ENCODE measurements around the gene LOXL4.

LOXL4 gene

DNA sequence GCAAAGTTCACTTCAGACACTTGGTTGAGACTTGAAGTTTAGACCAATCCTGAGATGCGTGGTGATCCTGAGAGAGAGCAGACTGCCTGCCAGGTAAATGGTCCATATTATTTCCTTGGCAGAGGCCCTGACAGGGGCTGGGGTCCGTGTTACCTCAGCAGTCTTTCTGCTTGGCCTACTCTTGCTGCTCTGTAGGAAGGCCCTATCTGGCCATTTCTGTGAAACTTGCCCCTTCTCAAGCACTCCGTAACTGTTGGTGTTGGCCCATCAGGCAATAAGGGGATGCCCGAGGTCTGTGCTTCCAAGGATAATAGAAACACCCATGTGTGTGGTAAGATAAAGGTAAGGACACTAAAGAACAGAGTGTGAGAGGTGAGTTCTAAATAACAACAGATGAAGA, 20.0 kb downstream of the LOXL4 start:
- Histone ChIP-seq H3K27ac (ENCODE audit: low read depth in 2 of 2, low read length in 2 of 2) (no peak overlapping the region), H3K36me3 (ENCODE audit: control insufficient read depth in 2 of 2, insufficient read depth in 2 of 2, low read length in 2 of 2) (peaks cover 49 to 59% of the 10 kb centered on the region in 2 donors), H3K9me3 (ENCODE audit: control insufficient read depth in 2 of 2, low read length in 2 of 2) (no peaks in the 10 kb centered on the region), H3K27me3 (ENCODE audit: control insufficient read depth in 2 of 2, insufficient read depth in 2 of 2, low read length in 2 of 2) (no peaks in the 10 kb centered on the region), H3K9ac (ENCODE audit: low read depth in 1 of 2, low read length in 2 of 2) (no peak overlapping the region), H3K4me1 (ENCODE audit: control insufficient read depth in 2 of 2, insufficient read depth in 2 of 2, low read length in 2 of 2) (no peaks in the 10 kb centered on the region), H3K4me3 (ENCODE audit: low read length in 2 of 2) (no peak overlapping the region)

DNA sequence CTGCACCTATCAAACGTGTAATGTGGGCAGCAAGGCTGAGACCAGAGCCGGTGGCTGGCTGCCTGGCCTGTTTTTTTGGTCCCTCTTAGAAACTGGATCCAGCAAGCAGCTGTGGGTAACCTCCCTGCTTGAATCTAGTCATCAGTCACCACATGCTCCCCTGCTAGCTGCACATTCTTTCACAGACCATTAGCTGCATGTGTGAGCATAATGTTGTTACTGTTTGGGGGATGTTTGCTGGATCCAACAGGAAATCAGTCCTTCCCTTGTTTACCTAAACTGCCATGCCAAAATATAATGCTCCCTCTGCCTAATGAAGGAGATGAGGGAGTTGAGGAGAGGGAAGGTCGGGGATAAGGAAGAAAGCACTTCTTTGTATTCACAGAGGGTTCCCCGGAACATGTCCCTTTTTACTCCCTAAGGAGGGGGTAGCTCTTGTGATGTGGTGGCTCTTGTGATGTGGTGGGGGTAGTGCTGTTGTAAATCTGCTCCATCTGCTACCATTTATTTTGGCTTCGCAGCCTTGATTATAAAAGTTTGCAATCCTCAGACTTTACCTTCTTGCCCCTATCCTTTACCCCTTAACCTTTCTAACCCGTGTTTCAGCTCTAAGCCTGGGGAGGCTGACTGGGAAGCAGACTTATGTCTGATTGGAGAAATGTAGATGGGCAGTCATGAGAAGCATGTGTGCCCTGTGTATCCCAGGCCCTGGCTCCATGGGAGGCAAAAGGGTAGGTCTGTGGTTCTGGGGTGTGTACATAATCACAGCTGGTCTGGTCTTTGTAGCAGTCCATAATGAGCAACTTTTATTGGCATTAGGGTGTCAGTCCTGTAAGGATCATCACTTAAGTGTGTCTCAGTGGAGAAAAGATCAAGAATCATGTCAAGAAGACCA, 20.8 kb downstream of the LOXL4 start:
- no peak overlapping the region for H3K4me3 ChIP-seq (ENCODE audit: low read length in 2 of 2)
- no peaks in the 10 kb centered on the region for H3K27me3 ChIP-seq (ENCODE audit: control insufficient read depth in 2 of 2, insufficient read depth in 2 of 2, low read length in 2 of 2)
- H3K4me1 ChIP-seq (ENCODE audit: control insufficient read depth in 2 of 2, insufficient read depth in 2 of 2, low read length in 2 of 2) = no peaks in the 10 kb centered on the region
- no peak overlapping the region for H3K9ac ChIP-seq (ENCODE audit: low read depth in 1 of 2, low read length in 2 of 2)
- H3K27ac ChIP-seq (ENCODE audit: low read depth in 2 of 2, low read length in 2 of 2) = no peak overlapping the region
- H3K36me3 ChIP-seq (ENCODE audit: control insufficient read depth in 2 of 2, insufficient read depth in 2 of 2, low read length in 2 of 2) = peaks cover 49 to 61% of the 10 kb centered on the region in 2 donors
- no peaks in the 10 kb centered on the region for H3K9me3 ChIP-seq (ENCODE audit: control insufficient read depth in 2 of 2, low read length in 2 of 2)

DNA sequence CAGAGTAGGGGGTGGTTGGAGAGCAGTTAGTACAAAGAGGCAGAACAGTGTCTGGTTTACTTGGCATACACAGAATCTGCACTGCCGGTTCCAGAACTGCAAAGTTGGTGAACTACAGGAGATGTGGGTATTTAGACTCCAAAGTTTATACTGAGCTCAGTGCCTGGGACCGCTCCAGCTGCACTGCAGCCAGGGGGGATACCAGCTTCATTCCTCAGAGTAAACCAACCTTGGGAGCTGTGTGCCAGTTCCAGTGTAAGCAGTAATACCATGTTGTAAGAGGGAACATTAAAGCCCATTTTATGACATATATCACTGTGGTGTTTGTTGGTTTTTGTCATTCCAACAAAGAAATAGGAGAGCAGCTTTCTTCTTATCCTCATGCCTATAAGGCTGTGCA, 23.4 kb downstream of the LOXL4 start:
- no peaks in the 10 kb centered on the region for H3K27me3 ChIP-seq (ENCODE audit: control insufficient read depth in 2 of 2, insufficient read depth in 2 of 2, low read length in 2 of 2)
- no peak overlapping the region for H3K27ac ChIP-seq (ENCODE audit: low read depth in 2 of 2, low read length in 2 of 2)
- peaks cover 41 to 57% of the 10 kb centered on the region in 2 donors for H3K36me3 ChIP-seq (ENCODE audit: control insufficient read depth in 2 of 2, insufficient read depth in 2 of 2, low read length in 2 of 2)

DNA sequence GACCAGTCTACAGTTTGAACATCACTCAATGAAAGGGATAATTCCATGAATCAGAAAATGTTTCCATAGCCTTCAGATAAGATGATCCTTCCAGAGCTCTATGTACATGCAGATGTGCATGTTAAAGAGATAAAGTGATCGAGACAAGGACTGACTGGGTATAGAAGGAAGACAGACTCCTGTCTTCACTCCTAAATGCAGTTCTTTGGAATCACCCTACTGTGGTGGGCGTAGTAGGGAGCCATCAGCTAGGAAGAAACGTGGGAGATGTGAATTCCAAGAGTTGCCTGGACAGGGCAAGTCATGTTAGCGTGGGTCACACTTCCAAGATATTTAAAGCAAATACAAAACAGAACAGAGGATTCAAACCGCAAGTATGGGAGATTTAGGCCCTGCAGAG, 23.9 kb downstream of the LOXL4 start:
- no peak overlapping the region for H3K27ac ChIP-seq (ENCODE audit: low read depth in 2 of 2, low read length in 2 of 2)
- H3K4me1 ChIP-seq (ENCODE audit: control insufficient read depth in 2 of 2, insufficient read depth in 2 of 2, low read length in 2 of 2) = no peaks in the 10 kb centered on the region
- peaks cover 41 to 53% of the 10 kb centered on the region in 2 donors for H3K36me3 ChIP-seq (ENCODE audit: control insufficient read depth in 2 of 2, insufficient read depth in 2 of 2, low read length in 2 of 2)

More for the DNA sequence above, 23.4 kb downstream of the LOXL4 start:
- Histone ChIP-seq H3K9ac (ENCODE audit: low read depth in 1 of 2, low read length in 2 of 2) (no peak overlapping the region), H3K4me1 (ENCODE audit: control insufficient read depth in 2 of 2, insufficient read depth in 2 of 2, low read length in 2 of 2) (no peaks in the 10 kb centered on the region), H3K9me3 (ENCODE audit: control insufficient read depth in 2 of 2, low read length in 2 of 2) (no peaks in the 10 kb centered on the region), H3K4me3 (ENCODE audit: low read length in 2 of 2) (no peak overlapping the region)

DNA sequence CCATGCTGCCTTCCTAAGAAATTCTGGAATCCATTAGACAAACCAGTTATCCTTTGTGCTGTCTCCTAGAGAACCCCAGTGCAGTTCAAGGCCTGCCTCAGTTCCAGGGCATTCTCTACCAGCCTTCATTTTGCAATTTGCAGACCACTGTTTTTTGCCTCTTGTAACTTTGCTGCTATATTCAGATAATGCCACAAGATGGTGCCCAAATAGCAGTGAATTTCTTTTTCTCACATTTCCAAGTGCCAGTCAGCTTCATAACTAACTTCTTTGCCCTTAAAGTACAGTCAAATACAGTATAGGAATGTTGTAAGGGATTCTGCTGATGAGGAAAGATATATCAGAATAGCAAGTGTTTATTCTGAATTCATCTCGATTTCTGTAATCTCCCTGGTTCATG, 25.2 kb downstream of the LOXL4 start:
- Histone ChIP-seq H3K27ac (ENCODE audit: low read depth in 2 of 2, low read length in 2 of 2) (no peak overlapping the region), H3K4me3 (ENCODE audit: low read length in 2 of 2) (no peak overlapping the region), H3K9me3 (ENCODE audit: control insufficient read depth in 2 of 2, low read length in 2 of 2) (no peaks in the 10 kb centered on the region), H3K36me3 (ENCODE audit: control insufficient read depth in 2 of 2, insufficient read depth in 2 of 2, low read length in 2 of 2) (peaks cover 34 to 43% of the 10 kb centered on the region in 2 donors), H3K4me1 (ENCODE audit: control insufficient read depth in 2 of 2, insufficient read depth in 2 of 2, low read length in 2 of 2) (no peaks in the 10 kb centered on the region), H3K9ac (ENCODE audit: low read depth in 1 of 2, low read length in 2 of 2) (no peak overlapping the region), H3K27me3 (ENCODE audit: control insufficient read depth in 2 of 2, insufficient read depth in 2 of 2, low read length in 2 of 2) (no peaks in the 10 kb centered on the region)

More for the DNA sequence above, 23.9 kb downstream of the LOXL4 start:
- Histone ChIP-seq H3K9me3 (ENCODE audit: control insufficient read depth in 2 of 2, low read length in 2 of 2) (no peaks in the 10 kb centered on the region), H3K27me3 (ENCODE audit: control insufficient read depth in 2 of 2, insufficient read depth in 2 of 2, low read length in 2 of 2) (no peaks in the 10 kb centered on the region), H3K4me3 (ENCODE audit: low read length in 2 of 2) (no peak overlapping the region), H3K9ac (ENCODE audit: low read depth in 1 of 2, low read length in 2 of 2) (no peak overlapping the region)

DNA sequence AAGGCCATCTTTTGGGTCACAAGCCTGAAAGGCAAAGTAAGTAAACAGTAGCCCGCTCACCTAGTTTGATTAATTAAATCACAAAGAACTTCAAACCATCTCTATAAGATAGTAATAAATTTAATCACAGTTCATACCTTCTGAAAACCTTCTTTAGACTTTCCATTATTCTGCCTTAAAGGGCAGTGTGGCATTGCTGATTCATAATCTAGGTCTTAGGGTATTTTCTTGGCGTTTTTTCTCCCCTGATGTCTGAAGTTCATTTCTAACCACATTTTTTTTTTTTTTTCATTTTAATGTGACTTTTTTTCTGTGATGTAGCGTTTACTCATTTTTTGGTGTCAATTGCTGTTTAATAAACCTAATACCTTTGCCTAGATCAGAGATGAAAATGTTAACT, 27.5 kb downstream of the LOXL4 start:
- no peaks in the 10 kb centered on the region for H3K9me3 ChIP-seq (ENCODE audit: control insufficient read depth in 2 of 2, low read length in 2 of 2)
- no peak overlapping the region for H3K27ac ChIP-seq (ENCODE audit: low read depth in 2 of 2, low read length in 2 of 2)
- no peaks in the 10 kb centered on the region for H3K27me3 ChIP-seq (ENCODE audit: control insufficient read depth in 2 of 2, insufficient read depth in 2 of 2, low read length in 2 of 2)
- peaks cover 43 to 44% of the 10 kb centered on the region in 2 donors for H3K36me3 ChIP-seq (ENCODE audit: control insufficient read depth in 2 of 2, insufficient read depth in 2 of 2, low read length in 2 of 2)
- H3K4me1 ChIP-seq (ENCODE audit: control insufficient read depth in 2 of 2, insufficient read depth in 2 of 2, low read length in 2 of 2) = no peaks in the 10 kb centered on the region
- H3K9ac ChIP-seq (ENCODE audit: low read depth in 1 of 2, low read length in 2 of 2) = no peak overlapping the region
- H3K4me3 ChIP-seq (ENCODE audit: low read length in 2 of 2) = no peak overlapping the region

DNA sequence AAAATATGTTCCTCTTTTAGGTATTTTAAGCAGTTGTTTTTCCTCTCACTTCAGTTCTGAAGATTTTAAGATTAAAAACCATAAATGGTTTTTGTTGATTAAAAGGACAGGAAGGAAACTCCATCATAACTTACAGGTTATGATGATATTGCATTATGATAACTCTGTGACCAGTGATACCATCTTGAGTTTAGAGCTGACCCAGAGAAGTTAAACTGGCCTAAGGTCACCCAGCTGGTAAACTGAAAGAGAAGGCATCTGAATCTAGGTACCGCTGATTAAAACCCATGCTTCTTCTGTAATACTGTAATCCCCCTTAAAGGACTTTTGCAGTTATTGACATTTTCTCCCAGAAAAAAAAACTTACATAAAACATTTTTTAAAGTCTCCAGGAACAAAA, 29.6 kb downstream of the LOXL4 start:
- Histone ChIP-seq H3K27me3 (ENCODE audit: control insufficient read depth in 2 of 2, insufficient read depth in 2 of 2, low read length in 2 of 2) (no peaks in the 10 kb centered on the region), H3K36me3 (ENCODE audit: control insufficient read depth in 2 of 2, insufficient read depth in 2 of 2, low read length in 2 of 2) (peaks cover 35 to 39% of the 10 kb centered on the region in 2 donors), H3K9ac (ENCODE audit: low read depth in 1 of 2, low read length in 2 of 2) (no peak overlapping the region), H3K4me1 (ENCODE audit: control insufficient read depth in 2 of 2, insufficient read depth in 2 of 2, low read length in 2 of 2) (no peaks in the 10 kb centered on the region), H3K4me3 (ENCODE audit: low read length in 2 of 2) (no peak overlapping the region), H3K9me3 (ENCODE audit: control insufficient read depth in 2 of 2, low read length in 2 of 2) (no peaks in the 10 kb centered on the region), H3K27ac (ENCODE audit: low read depth in 2 of 2, low read length in 2 of 2) (no peak overlapping the region)

DNA sequence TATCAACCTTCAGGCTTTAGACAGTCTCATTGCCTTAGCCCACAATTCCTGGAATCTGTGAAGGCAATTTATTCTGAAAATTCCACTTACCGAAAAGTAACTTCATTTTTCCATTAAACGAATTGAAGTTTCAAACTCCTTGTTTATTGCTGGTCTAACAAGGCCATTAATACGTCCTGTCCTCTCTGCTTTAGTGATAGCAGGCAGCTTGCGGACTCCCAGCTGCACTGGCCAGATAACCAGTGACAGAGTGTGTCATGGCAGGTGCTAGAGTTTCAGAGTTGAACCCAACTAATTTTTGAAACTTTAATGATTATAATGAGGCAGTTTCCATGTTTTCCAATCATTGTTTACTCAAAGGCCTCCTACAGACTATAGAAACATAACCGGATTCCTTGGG, 31.1 kb downstream of the LOXL4 start:
- Histone ChIP-seq H3K4me3 (ENCODE audit: low read length in 2 of 2) (no peak overlapping the region), H3K27ac (ENCODE audit: low read depth in 2 of 2, low read length in 2 of 2) (no peak overlapping the region), H3K4me1 (ENCODE audit: control insufficient read depth in 2 of 2, insufficient read depth in 2 of 2, low read length in 2 of 2) (no peaks in the 10 kb centered on the region), H3K9ac (ENCODE audit: low read depth in 1 of 2, low read length in 2 of 2) (no peak overlapping the region), H3K27me3 (ENCODE audit: control insufficient read depth in 2 of 2, insufficient read depth in 2 of 2, low read length in 2 of 2) (no peaks in the 10 kb centered on the region), H3K9me3 (ENCODE audit: control insufficient read depth in 2 of 2, low read length in 2 of 2) (no peaks in the 10 kb centered on the region), H3K36me3 (ENCODE audit: control insufficient read depth in 2 of 2, insufficient read depth in 2 of 2, low read length in 2 of 2) (peaks cover 37 to 39% of the 10 kb centered on the region in 2 donors)

DNA sequence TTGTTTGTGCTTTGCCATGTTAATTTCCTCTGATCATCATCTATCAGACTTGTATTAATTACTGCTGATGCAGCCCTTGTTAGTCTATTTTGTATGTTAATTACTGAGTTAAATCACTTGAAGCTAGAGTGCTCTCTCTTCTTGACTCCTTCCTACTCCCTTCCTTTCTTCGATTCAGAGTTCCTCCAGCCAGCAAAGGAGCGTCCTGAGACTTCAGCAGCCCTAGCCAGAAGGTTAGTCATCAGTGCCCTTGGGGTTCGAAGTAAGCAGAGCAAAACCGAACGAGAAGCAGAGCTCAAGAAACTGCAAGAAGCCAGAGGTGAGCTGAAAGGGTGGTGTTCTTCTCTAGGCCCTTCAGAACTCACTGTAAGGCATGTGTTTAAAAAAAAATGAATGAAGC, 32.1 kb downstream of the LOXL4 start:
- H3K9ac ChIP-seq (ENCODE audit: low read depth in 1 of 2, low read length in 2 of 2) = no peak overlapping the region
- H3K27ac ChIP-seq (ENCODE audit: low read depth in 2 of 2, low read length in 2 of 2) = no peak overlapping the region
- no peaks in the 10 kb centered on the region for H3K4me1 ChIP-seq (ENCODE audit: control insufficient read depth in 2 of 2, insufficient read depth in 2 of 2, low read length in 2 of 2)
- no peaks in the 10 kb centered on the region for H3K9me3 ChIP-seq (ENCODE audit: control insufficient read depth in 2 of 2, low read length in 2 of 2)
- H3K27me3 ChIP-seq (ENCODE audit: control insufficient read depth in 2 of 2, insufficient read depth in 2 of 2, low read length in 2 of 2) = no peaks in the 10 kb centered on the region
- H3K4me3 ChIP-seq (ENCODE audit: low read length in 2 of 2) = no peak overlapping the region
- H3K36me3 ChIP-seq (ENCODE audit: control insufficient read depth in 2 of 2, insufficient read depth in 2 of 2, low read length in 2 of 2) = peaks cover 39 to 41% of the 10 kb centered on the region in 2 donors

DNA sequence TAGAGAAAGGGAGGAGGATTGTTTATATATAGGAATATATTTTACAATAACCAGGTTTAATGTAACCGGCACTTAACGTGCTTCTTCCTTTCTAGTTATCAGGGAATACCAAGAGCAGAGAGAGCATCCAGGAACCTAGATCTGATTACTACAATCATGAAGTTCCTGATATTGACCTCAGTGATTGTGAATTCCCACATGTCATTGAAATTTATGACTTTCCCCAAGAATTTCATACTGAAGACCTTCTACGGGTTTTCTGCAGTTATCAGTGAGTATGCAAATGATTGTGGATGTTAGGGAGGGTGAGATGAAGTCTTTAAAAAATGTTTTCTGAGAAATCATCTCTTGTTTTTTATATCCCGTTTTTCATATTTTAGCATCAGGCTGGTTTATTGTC, 36.6 kb downstream of the LOXL4 start:
- no peak overlapping the region for H3K4me3 ChIP-seq (ENCODE audit: low read length in 2 of 2)
- no peaks in the 10 kb centered on the region for H3K4me1 ChIP-seq (ENCODE audit: control insufficient read depth in 2 of 2, insufficient read depth in 2 of 2, low read length in 2 of 2)
- H3K9ac ChIP-seq (ENCODE audit: low read depth in 1 of 2, low read length in 2 of 2) = no peak overlapping the region
- peaks cover 23 to 28% of the 10 kb centered on the region in 2 donors for H3K36me3 ChIP-seq (ENCODE audit: control insufficient read depth in 2 of 2, insufficient read depth in 2 of 2, low read length in 2 of 2)
- no peaks in the 10 kb centered on the region for H3K9me3 ChIP-seq (ENCODE audit: control insufficient read depth in 2 of 2, low read length in 2 of 2)
- H3K27ac ChIP-seq (ENCODE audit: low read depth in 2 of 2, low read length in 2 of 2) = no peak overlapping the region
- no peaks in the 10 kb centered on the region for H3K27me3 ChIP-seq (ENCODE audit: control insufficient read depth in 2 of 2, insufficient read depth in 2 of 2, low read length in 2 of 2)
